ENCODE data around the gene PAPLN.

Gene PAPLN

DNA sequence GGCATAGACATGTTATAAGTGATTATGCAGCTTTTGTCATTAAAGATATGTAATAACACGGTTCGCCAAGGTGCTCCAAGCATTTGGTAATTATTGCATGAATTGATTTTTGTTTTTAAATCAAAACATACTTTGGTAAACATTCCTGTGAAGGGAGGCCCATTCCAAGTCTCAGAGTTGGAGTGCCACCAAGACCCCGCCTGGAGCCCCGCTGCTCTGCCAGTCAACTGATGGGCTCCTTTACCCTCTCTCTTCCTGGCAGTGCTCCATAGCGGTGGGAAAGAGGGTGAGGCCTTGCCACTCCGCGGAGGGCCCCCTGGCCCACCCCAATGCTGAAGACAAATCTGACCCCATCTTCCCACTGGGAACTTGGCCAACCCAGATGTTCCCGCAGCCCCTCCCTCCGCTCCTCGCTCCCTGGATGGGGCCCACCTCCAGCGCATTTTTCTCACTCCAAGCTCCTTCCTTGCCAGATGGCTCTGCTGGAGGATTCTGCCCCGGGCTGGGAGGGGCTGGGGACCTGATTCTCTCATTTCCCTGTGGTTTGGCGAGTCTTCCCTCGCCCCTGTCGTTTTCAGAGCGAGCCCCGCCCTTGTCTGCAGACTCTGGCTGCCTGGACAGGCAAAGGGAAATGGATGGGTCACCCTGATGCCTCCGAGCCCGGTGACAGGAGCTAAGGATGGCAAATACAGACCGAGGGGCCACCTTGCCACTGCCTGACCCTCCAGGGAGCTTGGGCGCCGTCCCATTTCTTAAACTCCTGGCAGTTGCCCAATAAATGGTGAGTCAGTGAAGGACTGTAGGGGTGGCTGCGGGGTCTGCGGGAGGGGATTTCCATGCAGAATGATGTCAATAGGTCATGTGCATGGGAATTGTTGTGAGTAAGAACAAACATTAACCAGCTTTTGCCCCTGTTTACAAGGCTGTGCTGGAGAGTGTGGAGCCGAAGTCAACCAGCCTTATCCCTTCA, 9.2 kb upstream of the PAPLN start:
- TF ChIP-seq, protein P1, sequence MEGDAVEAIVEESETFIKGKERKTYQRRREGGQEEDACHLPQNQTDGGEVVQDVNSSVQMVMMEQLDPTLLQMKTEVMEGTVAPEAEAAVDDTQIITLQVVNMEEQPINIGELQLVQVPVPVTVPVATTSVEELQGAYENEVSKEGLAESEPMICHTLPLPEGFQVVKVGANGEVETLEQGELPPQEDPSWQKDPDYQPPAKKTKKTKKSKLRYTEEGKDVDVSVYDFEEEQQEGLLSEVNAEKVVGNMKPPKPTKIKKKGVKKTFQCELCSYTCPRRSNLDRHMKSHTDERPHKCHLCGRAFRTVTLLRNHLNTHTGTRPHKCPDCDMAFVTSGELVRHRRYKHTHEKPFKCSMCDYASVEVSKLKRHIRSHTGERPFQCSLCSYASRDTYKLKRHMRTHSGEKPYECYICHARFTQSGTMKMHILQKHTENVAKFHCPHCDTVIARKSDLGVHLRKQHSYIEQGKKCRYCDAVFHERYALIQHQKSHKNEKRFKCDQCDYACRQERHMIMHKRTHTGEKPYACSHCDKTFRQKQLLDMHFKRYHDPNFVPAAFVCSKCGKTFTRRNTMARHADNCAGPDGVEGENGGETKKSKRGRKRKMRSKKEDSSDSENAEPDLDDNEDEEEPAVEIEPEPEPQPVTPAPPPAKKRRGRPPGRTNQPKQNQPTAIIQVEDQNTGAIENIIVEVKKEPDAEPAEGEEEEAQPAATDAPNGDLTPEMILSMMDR (conservative IDR thresholded peaks at IDR 0.05; ENCODE audit: control insufficient read depth, insufficient read depth, low read depth, low read length): no peak
- peak; percentile 93 for DNase-seq (ENCODE audit: low read depth)
- peak overlapping the region; percentile 27 for H3K4me3 ChIP-seq (ENCODE audit: control insufficient read depth, low read depth, low read length)

DNA sequence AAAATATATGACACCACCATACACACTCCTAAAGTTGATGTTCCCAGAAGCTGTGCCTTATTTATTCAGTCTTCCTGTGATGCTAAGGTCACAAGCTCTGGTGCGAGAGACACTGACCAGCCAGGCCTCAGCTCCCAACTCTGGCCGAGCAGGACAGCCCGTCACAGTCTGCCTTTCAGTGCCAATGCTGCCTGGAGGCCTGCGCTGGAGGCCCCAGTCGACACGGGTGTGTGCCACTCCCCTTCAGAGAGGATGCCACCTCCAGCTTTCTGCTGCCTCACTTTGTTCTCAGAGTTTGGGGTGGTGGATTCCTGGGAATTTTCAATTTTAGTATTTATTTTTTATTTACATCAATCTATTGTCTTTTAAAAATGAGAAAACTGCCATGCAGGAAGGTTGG, 7.3 kb upstream of the PAPLN start:
- TF ChIP-seq, protein P1 (conservative IDR thresholded peaks at IDR 0.05; ENCODE audit: control insufficient read depth, insufficient read depth, low read depth, low read length): no peak
- no peak for DNase-seq (ENCODE audit: low read depth)
- no peak overlapping the region for H3K4me3 ChIP-seq (ENCODE audit: control insufficient read depth, low read depth, low read length)

DNA sequence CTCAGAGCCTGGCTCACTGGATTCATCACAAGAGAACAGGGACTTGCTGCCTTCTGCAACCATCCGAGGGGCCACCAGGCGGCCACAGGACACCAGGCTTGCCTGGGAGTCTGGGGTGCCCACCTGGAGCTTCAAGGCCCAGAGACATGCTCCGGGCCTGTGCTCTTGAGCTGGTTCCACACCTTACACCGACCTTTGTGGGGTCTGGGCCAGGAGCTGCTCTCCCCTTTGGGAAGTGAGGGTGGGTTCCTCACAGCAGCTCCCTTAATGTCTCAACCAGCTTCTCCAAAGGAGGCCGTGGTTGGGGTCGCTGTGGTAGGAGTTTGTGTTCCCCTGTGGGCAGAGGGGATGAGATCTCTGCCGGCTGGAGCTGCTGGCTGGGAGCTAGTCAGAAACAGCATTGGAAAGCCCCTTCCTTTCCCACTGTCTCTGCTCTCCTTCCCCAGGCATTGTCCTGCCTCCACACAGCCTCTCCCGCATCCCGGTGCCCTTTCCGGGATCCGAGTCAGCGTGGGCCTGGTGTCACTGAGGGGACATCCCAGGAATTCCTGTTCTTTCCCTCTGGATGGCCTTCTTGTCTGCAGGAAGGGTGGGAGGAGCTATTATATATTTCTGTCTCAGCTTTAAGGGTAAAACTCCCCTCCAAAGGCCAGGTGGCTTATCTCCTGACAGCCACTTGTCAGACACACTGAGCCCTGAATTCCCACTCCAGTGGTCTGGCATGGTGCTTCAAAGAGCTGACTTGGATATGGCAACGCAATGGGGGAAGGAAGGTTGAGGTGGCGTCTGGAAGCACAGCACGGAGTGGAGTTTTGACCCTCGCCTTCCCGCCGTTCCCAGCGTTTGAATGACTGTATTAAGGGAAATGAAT, 5.1 kb upstream of the PAPLN start:
- DNase-seq (ENCODE audit: low read depth): no peak

DNA sequence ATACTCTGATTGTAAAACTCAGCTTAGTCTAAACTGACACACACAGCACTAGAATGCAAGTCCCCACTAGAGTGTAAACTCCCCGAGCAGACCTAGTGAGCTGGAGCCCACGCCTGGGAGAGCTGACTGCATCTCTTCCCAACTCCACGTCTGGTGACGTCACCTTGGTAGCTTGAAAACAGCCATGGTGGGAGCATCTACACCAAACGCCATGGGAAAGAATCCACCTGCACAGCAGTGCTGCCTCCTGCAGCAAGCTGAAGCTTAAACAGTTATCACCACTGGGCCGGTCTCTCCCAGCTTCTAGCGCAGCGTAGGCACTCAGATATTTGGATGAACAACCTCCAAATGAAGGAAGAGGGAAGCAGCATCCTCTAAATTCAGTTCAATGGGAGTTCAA, 4.3 kb upstream of the PAPLN start:
- TF ChIP-seq, protein P1 (conservative IDR thresholded peaks at IDR 0.05; ENCODE audit: control insufficient read depth, insufficient read depth, low read depth, low read length): no peak
- DNase-seq (ENCODE audit: low read depth): peak; percentile 35
- no peak overlapping the region for H3K4me3 ChIP-seq (ENCODE audit: control insufficient read depth, low read depth, low read length)

More for the DNA sequence above, 5.1 kb upstream of the PAPLN start:
- TF ChIP-seq, protein P1 (conservative IDR thresholded peaks at IDR 0.05; ENCODE audit: control insufficient read depth, insufficient read depth, low read depth, low read length): peak; percentile 16
- no peak overlapping the region for H3K4me3 ChIP-seq (ENCODE audit: control insufficient read depth, low read depth, low read length)

DNA sequence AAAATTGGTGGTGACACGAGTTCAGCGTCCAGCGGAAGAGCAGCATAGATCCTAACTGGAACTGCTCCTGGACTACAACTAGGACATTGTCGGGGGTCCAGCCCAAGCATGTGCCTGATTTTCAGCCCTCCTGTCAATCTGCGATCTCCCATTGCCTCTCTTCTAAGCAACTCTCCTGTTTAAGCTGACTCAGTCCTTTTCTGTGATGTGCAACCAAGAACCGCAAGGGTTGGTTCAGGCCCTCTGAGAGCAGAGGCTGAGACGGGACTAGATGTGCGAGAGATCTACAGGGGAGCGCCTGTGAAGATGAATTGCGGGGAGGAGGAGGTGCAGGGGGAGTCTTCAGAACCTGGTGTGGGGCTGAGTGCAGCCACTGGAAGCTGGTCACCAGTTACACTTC, 3.7 kb upstream of the PAPLN start:
- no peak overlapping the region for H3K4me3 ChIP-seq (ENCODE audit: control insufficient read depth, low read depth, low read length)
- TF ChIP-seq, protein P1 (conservative IDR thresholded peaks at IDR 0.05; ENCODE audit: control insufficient read depth, insufficient read depth, low read depth, low read length): no peak
- no peak for DNase-seq (ENCODE audit: low read depth)

DNA sequence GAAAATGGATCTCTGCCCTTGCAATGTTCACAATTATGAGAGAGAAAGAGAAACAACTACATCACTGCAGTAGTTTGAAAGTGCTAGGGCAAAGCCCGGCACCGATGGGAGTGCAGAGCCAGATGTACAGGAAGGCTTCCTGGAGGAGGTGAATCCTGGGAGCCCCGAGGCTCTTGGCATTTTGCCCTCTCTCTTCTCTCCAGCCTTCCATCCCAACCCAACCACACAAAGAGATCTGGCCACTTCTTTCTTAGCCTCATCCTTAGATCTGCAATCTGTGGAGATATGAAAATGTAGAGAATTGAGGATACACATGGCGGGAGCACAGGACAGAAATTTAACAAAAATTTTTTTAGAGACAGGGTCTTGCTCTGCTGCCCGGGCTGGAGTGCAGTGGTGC, 3.3 kb upstream of the PAPLN start:
- H3K4me3 ChIP-seq (ENCODE audit: control insufficient read depth, low read depth, low read length): no peak overlapping the region
- TF ChIP-seq, protein P1 (conservative IDR thresholded peaks at IDR 0.05; ENCODE audit: control insufficient read depth, insufficient read depth, low read depth, low read length): no peak
- no peak for DNase-seq (ENCODE audit: low read depth)

Data from fibroblast of mammary gland (primary cell).